Measurements from ENCODE around the gene GRAMD2B.

DNA sequence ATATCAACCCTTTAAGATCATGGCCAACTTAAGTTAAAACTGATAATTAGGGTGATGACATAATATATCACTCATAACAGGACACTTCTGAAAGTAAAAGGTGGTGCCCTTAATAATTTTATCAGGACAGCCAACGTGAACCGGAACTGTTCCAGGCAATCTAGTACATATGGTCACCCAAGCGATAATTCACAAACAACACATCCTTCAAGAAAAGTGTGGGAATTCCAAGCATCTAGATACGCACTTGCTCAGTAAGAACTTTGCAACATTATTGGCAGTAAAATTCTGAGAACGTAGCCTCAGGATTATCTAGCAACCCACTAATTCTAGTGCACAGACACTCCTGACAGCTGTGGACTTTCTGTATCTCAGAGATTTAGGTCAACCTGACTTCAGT, 86.1 kb downstream of the GRAMD2B start:
- TF ChIP-seq RFXANK (CRISPR knock-in tag; IDR thresholded peaks at IDR 0.05) (no peak), POLR2AphosphoS2 (IDR thresholded peaks at IDR 0.05; ENCODE audit: low read depth, low read length) (no peak), ZNF569 (CRISPR knock-in tag; IDR thresholded peaks at IDR 0.05; ENCODE audit: borderline replicate concordance) (no peak), FLYWCH1 (CRISPR knock-in tag; IDR thresholded peaks at IDR 0.05) (no peak), MZF1 (CRISPR knock-in tag; IDR thresholded peaks at IDR 0.05; ENCODE audit: borderline replicate concordance) (no peak), TBX3 (IDR thresholded peaks at IDR 0.05; ENCODE audit: borderline replicate concordance) (no peak), ZNF430 (CRISPR knock-in tag; IDR thresholded peaks at IDR 0.05) (no peak)
- TF ChIP-seq, protein P1, sequence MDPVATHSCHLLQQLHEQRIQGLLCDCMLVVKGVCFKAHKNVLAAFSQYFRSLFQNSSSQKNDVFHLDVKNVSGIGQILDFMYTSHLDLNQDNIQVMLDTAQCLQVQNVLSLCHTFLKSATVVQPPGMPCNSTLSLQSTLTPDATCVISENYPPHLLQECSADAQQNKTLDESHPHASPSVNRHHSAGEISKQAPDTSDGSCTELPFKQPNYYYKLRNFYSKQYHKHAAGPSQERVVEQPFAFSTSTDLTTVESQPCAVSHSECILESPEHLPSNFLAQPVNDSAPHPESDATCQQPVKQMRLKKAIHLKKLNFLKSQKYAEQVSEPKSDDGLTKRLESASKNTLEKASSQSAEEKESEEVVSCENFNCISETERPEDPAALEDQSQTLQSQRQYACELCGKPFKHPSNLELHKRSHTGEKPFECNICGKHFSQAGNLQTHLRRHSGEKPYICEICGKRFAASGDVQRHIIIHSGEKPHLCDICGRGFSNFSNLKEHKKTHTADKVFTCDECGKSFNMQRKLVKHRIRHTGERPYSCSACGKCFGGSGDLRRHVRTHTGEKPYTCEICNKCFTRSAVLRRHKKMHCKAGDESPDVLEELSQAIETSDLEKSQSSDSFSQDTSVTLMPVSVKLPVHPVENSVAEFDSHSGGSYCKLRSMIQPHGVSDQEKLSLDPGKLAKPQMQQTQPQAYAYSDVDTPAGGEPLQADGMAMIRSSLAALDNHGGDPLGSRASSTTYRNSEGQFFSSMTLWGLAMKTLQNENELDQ (CRISPR knock-in tag; IDR thresholded peaks at IDR 0.05; ENCODE audit: borderline replicate concordance), result no peak
- TF ChIP-seq, protein P2, sequence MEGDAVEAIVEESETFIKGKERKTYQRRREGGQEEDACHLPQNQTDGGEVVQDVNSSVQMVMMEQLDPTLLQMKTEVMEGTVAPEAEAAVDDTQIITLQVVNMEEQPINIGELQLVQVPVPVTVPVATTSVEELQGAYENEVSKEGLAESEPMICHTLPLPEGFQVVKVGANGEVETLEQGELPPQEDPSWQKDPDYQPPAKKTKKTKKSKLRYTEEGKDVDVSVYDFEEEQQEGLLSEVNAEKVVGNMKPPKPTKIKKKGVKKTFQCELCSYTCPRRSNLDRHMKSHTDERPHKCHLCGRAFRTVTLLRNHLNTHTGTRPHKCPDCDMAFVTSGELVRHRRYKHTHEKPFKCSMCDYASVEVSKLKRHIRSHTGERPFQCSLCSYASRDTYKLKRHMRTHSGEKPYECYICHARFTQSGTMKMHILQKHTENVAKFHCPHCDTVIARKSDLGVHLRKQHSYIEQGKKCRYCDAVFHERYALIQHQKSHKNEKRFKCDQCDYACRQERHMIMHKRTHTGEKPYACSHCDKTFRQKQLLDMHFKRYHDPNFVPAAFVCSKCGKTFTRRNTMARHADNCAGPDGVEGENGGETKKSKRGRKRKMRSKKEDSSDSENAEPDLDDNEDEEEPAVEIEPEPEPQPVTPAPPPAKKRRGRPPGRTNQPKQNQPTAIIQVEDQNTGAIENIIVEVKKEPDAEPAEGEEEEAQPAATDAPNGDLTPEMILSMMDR (CRISPR knock-in tag; IDR thresholded peaks at IDR 0.05), result no peak
- TF ChIP-seq, protein P3, sequence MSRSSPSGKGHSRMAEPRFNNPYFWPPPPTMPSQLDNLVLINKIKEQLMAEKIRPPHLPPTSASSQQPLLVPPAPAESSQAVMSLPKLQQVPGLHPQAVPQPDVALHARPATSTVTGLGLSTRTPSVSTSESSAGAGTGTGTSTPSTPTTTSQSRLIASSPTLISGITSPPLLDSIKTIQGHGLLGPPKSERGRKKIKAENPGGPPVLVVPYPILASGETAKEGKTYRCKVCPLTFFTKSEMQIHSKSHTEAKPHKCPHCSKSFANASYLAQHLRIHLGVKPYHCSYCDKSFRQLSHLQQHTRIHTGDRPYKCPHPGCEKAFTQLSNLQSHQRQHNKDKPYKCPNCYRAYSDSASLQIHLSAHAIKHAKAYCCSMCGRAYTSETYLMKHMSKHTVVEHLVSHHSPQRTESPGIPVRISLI (CRISPR knock-in tag; IDR thresholded peaks at IDR 0.05; ENCODE audit: borderline replicate concordance), result no peak

Data from HepG2 (cell line).